IMR-90 (cell line): ENCODE data around the gene ZNF292. TPM values are rescaled to one million over a fixed set of nuclear protein-coding genes. Genes with fewer than 3 reads are reported as not detected.

ENCODE experiments used
- ATAC-seq: fragments of 200-7000 bp; cut with Tn5 transposase; 2 replicates; pipeline ENCODE4 v1.9.1; 2020; ENCODE audit warnings: low read depth, mild to moderate bottlenecking, moderate library complexity
- BruUV-seq: library from RNA; stranded (reverse); fragments of 400-500 nt; replicated peaks from 2 replicates; lab custom pipeline; 2021; lab: Mats Ljungman, UMichigan
- CTCF ChIA-PET: fragments of 300-600 bp; formaldehyde crosslinking; extraction: SDS; loops from one replicate; lab custom pipeline; 2021; ENCODE audit warnings: antibody characterized with exemption; lab: Yijun Ruan, JAX
- POLR2A ChIA-PET: fragments of 300-600 bp; sonication (Branson Sonifier 250); formaldehyde crosslinking; loops from one replicate; lab custom pipeline; 2022; ENCODE audit warnings: antibody characterized with exemption; ENCODE audit not compliant: unreplicated experiment; lab: Charles Lee
- DNase-seq: peaks from one replicate; pipeline ENCODE4 v3.0.0; 2013
- H2AFZ ChIP-seq: replicated peaks from 2 replicates; pipeline ENCODE3; 2013; ENCODE audit warnings: low read length, mild to moderate bottlenecking; ENCODE audit not compliant: poor library complexity
- H2AK5ac ChIP-seq: 2 replicates; pipeline ENCODE4 v1.6.1; 2013; ENCODE audit warnings: low read depth, low read length, inconsistent platforms
- H2AK9ac ChIP-seq: replicated peaks from 2 replicates; pipeline ENCODE3; 2013; ENCODE audit warnings: mild to moderate bottlenecking, low read depth, low read length, moderate library complexity; ENCODE audit not compliant: poor library complexity
- H2BK120ac ChIP-seq: 2 replicates; pipeline ENCODE4 v1.6.1; 2013; ENCODE audit warnings: low read depth, low read length, inconsistent platforms
- H2BK15ac ChIP-seq: 3 replicates; pipeline ENCODE4 v1.6.1; 2013; ENCODE audit warnings: low read depth, low read length, inconsistent platforms
- H2BK20ac ChIP-seq: 2 replicates; pipeline ENCODE4 v1.6.1; 2013; ENCODE audit warnings: low read depth, mild to moderate bottlenecking, inconsistent platforms, low read length, moderate library complexity
- H2BK5ac ChIP-seq: 2 replicates; pipeline ENCODE4 v1.6.1; 2013; ENCODE audit warnings: mild to moderate bottlenecking, low read depth, low read length, inconsistent platforms; ENCODE audit not compliant: poor library complexity, severe bottlenecking
- H3K14ac ChIP-seq: replicated peaks from 2 replicates; pipeline ENCODE4 v1.6.1; 2013; ENCODE audit warnings: low read depth, low read length, inconsistent platforms
- H3K18ac ChIP-seq: 2 replicates; pipeline ENCODE4 v1.6.1; 2013; ENCODE audit warnings: low read depth, low read length, control low read depth
- H3K23ac ChIP-seq: 2 replicates; pipeline ENCODE4 v1.6.1; 2013; ENCODE audit warnings: low read depth, low read length, inconsistent platforms
- H3K27ac ChIP-seq: 2 replicates; pipeline ENCODE4 v1.5.1; 2013; ENCODE audit warnings: mild to moderate bottlenecking, control low read depth, low read length; ENCODE audit not compliant: insufficient read depth
- H3K27me3 ChIP-seq: 2 replicates; pipeline ENCODE4 v1.6.1; 2013; ENCODE audit warnings: low read length; ENCODE audit not compliant: control insufficient read depth, insufficient read depth
- H3K36me3 ChIP-seq: 2 replicates; pipeline ENCODE4 v1.6.1; 2013; ENCODE audit warnings: low read length, mixed read lengths; ENCODE audit not compliant: control insufficient read depth, insufficient read depth
- H3K4ac ChIP-seq: 2 replicates; pipeline ENCODE4 v1.6.1; 2013; ENCODE audit warnings: low read depth, low read length, inconsistent platforms
- H3K4me1 ChIP-seq: 2 replicates; pipeline ENCODE4 v1.6.1; 2013; ENCODE audit warnings: low read length, mixed read lengths; ENCODE audit not compliant: control insufficient read depth, insufficient read depth
- H3K4me2 ChIP-seq: 2 replicates; pipeline ENCODE4 v1.6.1; 2013; ENCODE audit warnings: low read depth, mild to moderate bottlenecking, control low read depth, low read length, moderate library complexity
- H3K4me3 ChIP-seq: 2 replicates; pipeline ENCODE4 v1.5.1; 2013; ENCODE audit warnings: low read depth, mild to moderate bottlenecking, control low read depth, low read length, moderate library complexity; ENCODE audit not compliant: insufficient read depth
- H3K56ac ChIP-seq: 2 replicates; pipeline ENCODE4 v1.6.1; 2013; ENCODE audit warnings: low read length, inconsistent platforms; ENCODE audit not compliant: insufficient read depth; ENCODE audit errors: extremely low read depth
- H3K79me1 ChIP-seq, 2 experiments: 2 replicates each; pipeline ENCODE4 v1.6.1; 2013; ENCODE audit warnings: low read length in 2 of 2, inconsistent platforms in 1 of 2, low read depth in 1 of 2
- H3K9ac ChIP-seq: 2 replicates; pipeline ENCODE4 v1.6.1; 2013; ENCODE audit warnings: low read depth, low read length, control low read depth
- H3K9me1 ChIP-seq: 2 replicates; pipeline ENCODE4 v1.6.1; 2013; ENCODE audit warnings: low read length, inconsistent platforms; ENCODE audit not compliant: insufficient read depth
- H3K9me3 ChIP-seq: 2 replicates; pipeline ENCODE4 v1.6.1; 2013; ENCODE audit warnings: low read length; ENCODE audit not compliant: control insufficient read depth, insufficient read depth
- H4K20me1 ChIP-seq: 2 replicates; pipeline ENCODE4 v1.6.1; 2013; ENCODE audit warnings: low read length, inconsistent platforms; ENCODE audit not compliant: insufficient read depth
- H4K5ac ChIP-seq: 2 replicates; pipeline ENCODE4 v1.6.1; 2013; ENCODE audit warnings: mild to moderate bottlenecking, low read depth, low read length, control low read depth
- H4K8ac ChIP-seq, 2 experiments: 2 replicates each; pipeline ENCODE4 v1.6.1; 2013; ENCODE audit warnings: low read depth in 2 of 2, low read length in 2 of 2, control low read depth in 1 of 2, inconsistent platforms in 1 of 2
- H4K91ac ChIP-seq: 2 replicates; pipeline ENCODE4 v1.6.1; 2013; ENCODE audit warnings: low read depth, low read length, inconsistent platforms; ENCODE audit not compliant: insufficient read depth
- CHD1 ChIP-seq: IDR thresholded peaks from 2 replicates; pipeline ENCODE4 v1.6.1; 2012; ENCODE audit warnings: low read depth, low read length, improper control_type of control experiment
- dilution Hi-C: fragments of 300-500 bp; cut with HindIII; formaldehyde crosslinking; loops from one replicate; pipeline ENCODE4 v1.14.3; 2018; ENCODE audit warnings: low sequenced_read_pairs; ENCODE audit not compliant: unreplicated experiment
- in situ Hi-C: fragments of 300-500 bp; cut with MboI; formaldehyde crosslinking; loops from 3 replicates; pipeline ENCODE4 v1.14.3; 2019; ENCODE audit warnings: low sequenced_read_pairs, inconsistent platforms, mixed read lengths
- intact Hi-C: fragments of 100-400 bp; cut with micrococcal nuclease; formaldehyde crosslinking; loops from 2 replicates; pipeline ENCODE4 v1.10.0; 2022
- polyA plus RNA-seq, 3 experiments: library from polyadenylated mRNA; depleted of rRNA; stranded (reverse); fragments of >200 nt; gene quantifications; 2 replicates each; pipeline ENCODE4 v1.2.3, GENCODE V29; 2012; ENCODE audit warnings: low replicate concordance in 1 of 3
- total RNA-seq: library from RNA; depleted of rRNA; stranded (reverse); fragments of >200 nt; gene quantifications from 2 replicates; pipeline ENCODE4 v1.2.3, GENCODE V29; 2012
- TF ChIP-seq, protein P1 (sequence below): conservative IDR thresholded peaks from 2 replicates; pipeline ENCODE4 v1.5.1; 2012; ENCODE audit warnings: mild to moderate bottlenecking, low read depth, low read length, improper control_type of control experiment

Gene ZNF292
- total and polyA plus RNA-seq, 2 of the 4 experiments (the other 2 are of a cell fraction): 5.5 to 28.3 TPM

DNA sequence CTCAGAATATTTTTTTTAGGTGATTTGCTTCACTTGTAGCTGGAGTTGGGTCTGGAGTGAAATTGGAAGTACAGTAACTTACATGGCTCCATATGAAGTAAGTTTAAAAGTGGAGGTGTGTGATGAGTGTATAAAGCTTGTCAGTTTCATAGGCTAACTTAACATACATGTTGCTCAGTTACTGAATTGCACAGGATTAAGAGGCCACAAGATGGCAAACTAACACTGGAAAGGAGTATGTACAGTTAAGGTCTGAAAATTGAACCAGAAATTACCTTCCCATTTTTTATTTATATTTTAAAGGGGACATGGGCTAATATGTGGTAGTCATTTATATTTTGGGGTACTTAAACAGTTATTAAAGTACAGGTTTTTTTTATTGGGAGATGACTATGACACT, 121.8 kb downstream of the ZNF292 start:
- no peak overlapping the region for H3K18ac ChIP-seq
- H4K8ac ChIP-seq: no peak overlapping the region
- H4K91ac ChIP-seq: no peak overlapping the region
- H2AK5ac ChIP-seq: no peak overlapping the region
- no peak overlapping the region for H3K9ac ChIP-seq
- no peak overlapping the region for H2BK5ac ChIP-seq
- H3K27me3 ChIP-seq: no peaks in the 10 kb centered on the region
- peak; percentile 15 for DNase-seq
- no peak for ATAC-seq
- H3K79me1 ChIP-seq: no peaks in the 10 kb centered on the region
- no peak overlapping the region for H2BK15ac ChIP-seq
- H3K4me1 ChIP-seq: peaks cover 2% of the 10 kb centered on the region
- peaks cover 4% of the 10 kb centered on the region; the same call in 1 of the 2 replicates for H4K20me1 ChIP-seq
- H2AK9ac ChIP-seq: no peak overlapping the region
- no TSS peak for BruUV-seq
- in situ Hi-C loops (no loop called here), dilution Hi-C loops (no loop called here), intact Hi-C loops (loop anchor here (1.0 kb wide), 1 partner anchor 114 kb away; no protein-coding TSS in a partner anchor)
- CTCF ChIA-PET: no interaction called here
- TF ChIP-seq, protein P1, sequence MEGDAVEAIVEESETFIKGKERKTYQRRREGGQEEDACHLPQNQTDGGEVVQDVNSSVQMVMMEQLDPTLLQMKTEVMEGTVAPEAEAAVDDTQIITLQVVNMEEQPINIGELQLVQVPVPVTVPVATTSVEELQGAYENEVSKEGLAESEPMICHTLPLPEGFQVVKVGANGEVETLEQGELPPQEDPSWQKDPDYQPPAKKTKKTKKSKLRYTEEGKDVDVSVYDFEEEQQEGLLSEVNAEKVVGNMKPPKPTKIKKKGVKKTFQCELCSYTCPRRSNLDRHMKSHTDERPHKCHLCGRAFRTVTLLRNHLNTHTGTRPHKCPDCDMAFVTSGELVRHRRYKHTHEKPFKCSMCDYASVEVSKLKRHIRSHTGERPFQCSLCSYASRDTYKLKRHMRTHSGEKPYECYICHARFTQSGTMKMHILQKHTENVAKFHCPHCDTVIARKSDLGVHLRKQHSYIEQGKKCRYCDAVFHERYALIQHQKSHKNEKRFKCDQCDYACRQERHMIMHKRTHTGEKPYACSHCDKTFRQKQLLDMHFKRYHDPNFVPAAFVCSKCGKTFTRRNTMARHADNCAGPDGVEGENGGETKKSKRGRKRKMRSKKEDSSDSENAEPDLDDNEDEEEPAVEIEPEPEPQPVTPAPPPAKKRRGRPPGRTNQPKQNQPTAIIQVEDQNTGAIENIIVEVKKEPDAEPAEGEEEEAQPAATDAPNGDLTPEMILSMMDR: 0 out of 2 replicates have a peak, but pooled peaks have one; percentile 16
- no peak for TF ChIP-seq CHD1
- H2AFZ ChIP-seq: no peak overlapping the region
- H2BK120ac ChIP-seq: no peak overlapping the region
- H3K23ac ChIP-seq: no peak overlapping the region
- POLR2A ChIA-PET: no interaction called here
- no peak overlapping the region for H3K4ac ChIP-seq
- H3K4me3 ChIP-seq: no peak overlapping the region
- H2BK20ac ChIP-seq: no peak overlapping the region
- H3K27ac ChIP-seq: no peak overlapping the region
- H3K9me3 ChIP-seq: no peaks in the 10 kb centered on the region
- H3K4me2 ChIP-seq: no peak overlapping the region
- H4K5ac ChIP-seq: no peak overlapping the region
- no peak overlapping the region for H3K56ac ChIP-seq
- H3K36me3 ChIP-seq: no peaks in the 10 kb centered on the region
- 0 out of 2 replicates have a peak, but pooled peaks cover 2% of the 10 kb centered on the region for H3K9me1 ChIP-seq
- H3K14ac ChIP-seq: no peak overlapping the region
